BJ (cell line): Measurements from ENCODE around the gene PARVA. TPM values are rescaled to one million over a fixed set of nuclear protein-coding genes. Genes with fewer than 3 reads are reported as not detected.

ENCODE experiments used
- CTCF ChIA-PET: fragments of 350-600 bp; formaldehyde crosslinking; extraction: SDS; loops from one replicate; lab custom pipeline; 2021; ENCODE audit warnings: antibody characterized with exemption, inconsistent platforms; lab: Yijun Ruan, JAX
- POLR2A ChIA-PET: fragments of 300-600 bp; sonication (Branson Sonifier 250); formaldehyde crosslinking; extraction: SDS; loops from one replicate; lab custom pipeline; 2021; ENCODE audit warnings: antibody characterized with exemption; lab: Charles Lee
- DNase-seq: peaks from one replicate; pipeline ENCODE4 v3.0.0-alpha.2; 2011; ENCODE audit warnings: low read depth
- H3K27me3 ChIP-seq: 2 replicates; pipeline ENCODE4 v1.6.0; 2011; ENCODE audit warnings: low read length; ENCODE audit not compliant: control insufficient read depth, insufficient read depth
- H3K36me3 ChIP-seq: 2 replicates; pipeline ENCODE4 v1.5.1; 2011; ENCODE audit warnings: low read length; ENCODE audit not compliant: control insufficient read depth, insufficient read depth
- H3K4me3 ChIP-seq: 2 replicates; pipeline ENCODE4 v1.5.1; 2011; ENCODE audit warnings: low read depth, mild to moderate bottlenecking, control low read depth, low read length
- polyA plus RNA-seq: library from polyadenylated mRNA; depleted of rRNA; stranded (reverse); fragments of >200 nt; gene quantifications from 2 replicates; pipeline ENCODE4 v1.2.3, GENCODE V29; 2011
- TF ChIP-seq, protein P1 (sequence below): IDR thresholded peaks from 2 replicates; pipeline ENCODE4 v1.5.1; 2011; ENCODE audit warnings: low read depth, mild to moderate bottlenecking, control low read depth, inconsistent platforms, low read length, moderate library complexity; ENCODE audit not compliant: insufficient read depth

The PARVA gene
- polyA plus RNA-seq, 1 experiment = 143 TPM

- peaks cover 8% of the 10 kb centered on the region for H3K36me3 ChIP-seq
- CTCF ChIA-PET = interaction anchor here (0.5 to 1.4 kb wide), 3 partner anchors 11 to 1546 kb away, joined by 3 read pairs; no protein-coding TSS in a partner anchor
- H3K4me3 ChIP-seq = no peak overlapping the region
- no peaks in the 10 kb centered on the region for H3K27me3 ChIP-seq
- TF ChIP-seq, protein P1, sequence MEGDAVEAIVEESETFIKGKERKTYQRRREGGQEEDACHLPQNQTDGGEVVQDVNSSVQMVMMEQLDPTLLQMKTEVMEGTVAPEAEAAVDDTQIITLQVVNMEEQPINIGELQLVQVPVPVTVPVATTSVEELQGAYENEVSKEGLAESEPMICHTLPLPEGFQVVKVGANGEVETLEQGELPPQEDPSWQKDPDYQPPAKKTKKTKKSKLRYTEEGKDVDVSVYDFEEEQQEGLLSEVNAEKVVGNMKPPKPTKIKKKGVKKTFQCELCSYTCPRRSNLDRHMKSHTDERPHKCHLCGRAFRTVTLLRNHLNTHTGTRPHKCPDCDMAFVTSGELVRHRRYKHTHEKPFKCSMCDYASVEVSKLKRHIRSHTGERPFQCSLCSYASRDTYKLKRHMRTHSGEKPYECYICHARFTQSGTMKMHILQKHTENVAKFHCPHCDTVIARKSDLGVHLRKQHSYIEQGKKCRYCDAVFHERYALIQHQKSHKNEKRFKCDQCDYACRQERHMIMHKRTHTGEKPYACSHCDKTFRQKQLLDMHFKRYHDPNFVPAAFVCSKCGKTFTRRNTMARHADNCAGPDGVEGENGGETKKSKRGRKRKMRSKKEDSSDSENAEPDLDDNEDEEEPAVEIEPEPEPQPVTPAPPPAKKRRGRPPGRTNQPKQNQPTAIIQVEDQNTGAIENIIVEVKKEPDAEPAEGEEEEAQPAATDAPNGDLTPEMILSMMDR = no peak
- POLR2A ChIA-PET = interaction anchor here (0.5 to 0.6 kb wide), 3 partner anchors 71 to 681 kb away, joined by 3 to 5 read pairs (median 3); no protein-coding TSS in a partner anchor
- DNase-seq = no peak
These were observed 149.4 kb downstream of the PARVA start for GRCh38 chr11:12526789-12527188.

- TF ChIP-seq, protein P1 = no peak
- Histone ChIP-seq H3K36me3 (peaks cover 11% of the 10 kb centered on the region), H3K4me3 (no peak overlapping the region), H3K27me3 (no peaks in the 10 kb centered on the region)
- ChIA-PET CTCF (interaction anchor here (0.9 kb wide), 1 partner anchor 11 kb away, joined by 3 read pairs; no protein-coding TSS in a partner anchor), POLR2A (no interaction called here)
- DNase-seq = no peak
These were observed 151.1 kb downstream of the PARVA start for GRCh38 chr11:12528487-12528886.

DNA sequence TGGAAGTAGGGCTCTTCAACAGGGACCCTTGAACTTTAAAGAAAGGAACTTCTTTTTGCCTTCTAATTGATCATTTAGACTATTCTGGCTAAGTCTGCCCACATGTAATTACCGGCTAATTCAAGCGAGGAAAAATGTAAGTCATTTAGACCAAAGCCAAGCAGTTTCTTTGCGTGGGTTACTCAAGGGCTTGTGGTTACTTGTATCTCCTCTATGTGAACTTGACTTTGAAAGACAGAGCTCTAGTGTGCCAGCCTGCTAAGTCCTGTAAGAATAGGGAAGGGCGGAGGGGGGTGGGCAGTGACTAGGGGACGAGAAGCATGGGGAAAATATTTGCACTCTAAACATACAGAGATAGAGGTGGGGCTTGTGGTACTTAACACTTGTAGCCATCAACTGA, 151.7 kb downstream of the PARVA start:
- ChIA-PET CTCF (interaction anchor here (0.9 kb wide), 1 partner anchor 10 kb away, joined by 3 read pairs; no protein-coding TSS in a partner anchor), POLR2A (no interaction called here)
- no peak overlapping the region for H3K4me3 ChIP-seq
- H3K36me3 ChIP-seq = peaks cover 11% of the 10 kb centered on the region
- TF ChIP-seq, protein P1 = no peak
- no peak for DNase-seq
- H3K27me3 ChIP-seq = no peaks in the 10 kb centered on the region

DNA sequence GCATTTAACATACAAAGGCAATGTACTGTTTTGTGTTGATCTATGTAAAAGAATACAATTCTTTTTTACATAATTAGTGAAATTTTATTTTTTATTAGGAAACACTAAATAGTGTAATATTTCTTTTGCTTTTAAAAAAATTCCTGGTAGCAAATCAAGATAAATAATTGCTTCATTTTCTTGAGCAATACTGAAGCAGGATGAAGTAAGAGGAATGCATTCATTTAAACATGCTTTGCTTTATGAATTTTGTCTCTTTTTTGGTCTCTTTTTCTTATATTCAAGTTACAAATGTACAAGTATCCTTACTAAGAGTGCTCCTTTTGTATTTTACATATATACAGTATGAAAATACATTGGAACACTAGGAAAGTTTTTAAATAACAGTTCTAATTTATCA, 152.4 kb downstream of the PARVA start:
- DNase-seq = no peak
- TF ChIP-seq, protein P1 = no peak
- ChIA-PET CTCF (no interaction called here), POLR2A (no interaction called here)
- H3K4me3 ChIP-seq = no peak overlapping the region
- no peaks in the 10 kb centered on the region for H3K27me3 ChIP-seq
- H3K36me3 ChIP-seq = peaks cover 11% of the 10 kb centered on the region

DNA sequence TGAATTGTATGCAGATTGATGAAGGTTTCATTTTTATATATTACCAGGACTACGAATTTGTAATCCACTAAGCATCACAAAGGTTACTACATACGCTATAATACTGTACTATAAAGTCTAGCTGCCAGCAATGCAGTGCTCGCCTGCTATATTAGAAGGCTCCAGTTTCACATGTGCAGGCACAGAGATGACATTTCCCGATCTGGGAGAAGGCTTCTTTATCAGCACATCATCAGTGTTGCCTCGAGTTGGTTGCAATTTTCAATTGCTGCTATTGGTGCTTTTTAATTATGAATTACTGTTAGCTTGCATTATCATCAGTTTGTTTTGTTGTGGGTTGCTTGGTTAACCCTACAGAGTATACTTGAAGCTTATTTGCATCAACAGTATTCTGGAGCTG, 153.6 kb downstream of the PARVA start:
- CTCF ChIA-PET = interaction anchor here (0.9 kb wide), 1 partner anchor 25 kb away, joined by 3 read pairs; no protein-coding TSS in a partner anchor
- no peak for DNase-seq
- TF ChIP-seq, protein P1 = no peak
- Histone ChIP-seq H3K27me3 (no peaks in the 10 kb centered on the region), H3K36me3 (peaks cover 9% of the 10 kb centered on the region), H3K4me3 (no peak overlapping the region)
- POLR2A ChIA-PET = interaction anchor here (0.5 kb wide), 2 partner anchors 97 to 689 kb away, joined by 4 read pairs; no protein-coding TSS in a partner anchor
